ENCODE data around the gene COL6A3. TPM values are rescaled to one million over a fixed set of nuclear protein-coding genes. Genes with fewer than 3 reads are reported as not detected.

COL6A3 gene
- total RNA-seq, 6 experiments from 2014 or later: 409 to 759 (median 458) TPM

- Mint-ChIP-seq H3K9me3 (no peaks in the 10 kb centered on the region), H3K36me3 (ENCODE audit: low read depth) (peaks cover 80% of the 10 kb centered on the region), H3K27me3 (ENCODE audit: insufficient read depth) (peaks cover 31% of the 10 kb centered on the region), H3K27ac (peak overlapping the region; percentile 47; the same call in 1 of the 2 replicates), H3K4me3 (no peak overlapping the region), H3K4me1 (ENCODE audit: low read depth) (peaks cover 13% of the 10 kb centered on the region)
- no peak for DNase-seq
- TF ChIP-seq CTCF (IDR thresholded peaks at IDR 0.05): no peak
Measured at GRCh38 chr2:237371856-237372255, 42.1 kb downstream of the COL6A3 start.

- TF ChIP-seq CTCF (IDR thresholded peaks at IDR 0.05): no peak
- Mint-ChIP-seq H3K4me1 (ENCODE audit: low read depth) (peaks cover 35% of the 10 kb centered on the region), H3K4me3 (no peak overlapping the region), H3K27ac (0 out of 2 replicates have a peak overlapping the region, but pooled peaks have one; percentile 29), H3K9me3 (no peaks in the 10 kb centered on the region), H3K36me3 (ENCODE audit: low read depth) (peaks cover 83% of the 10 kb centered on the region), H3K27me3 (ENCODE audit: insufficient read depth) (peaks cover 17% of the 10 kb centered on the region)
- DNase-seq: no peak
Measured at GRCh38 chr2:237365671-237366070, 48.3 kb downstream of the COL6A3 start.

GRCh38 chr2:237364655-237365054 is 49.3 kb downstream of the COL6A3 start:
- TF ChIP-seq CTCF (IDR thresholded peaks at IDR 0.05): no peak
- DNase-seq: no peak
- Mint-ChIP-seq H3K9me3 (no peaks in the 10 kb centered on the region), H3K27ac (no peak overlapping the region), H3K4me1 (ENCODE audit: low read depth) (peaks cover 35% of the 10 kb centered on the region), H3K4me3 (no peak overlapping the region), H3K36me3 (ENCODE audit: low read depth) (peaks cover 85% of the 10 kb centered on the region), H3K27me3 (ENCODE audit: insufficient read depth) (peaks cover 14% of the 10 kb centered on the region)

GRCh38 chr2:237361194-237362004 is 52.6 kb downstream of the COL6A3 start:
- Mint-ChIP-seq H3K27me3 (ENCODE audit: insufficient read depth) (peaks cover 9% of the 10 kb centered on the region), H3K27ac (peak overlapping the region; percentile 59; the same call in 1 of the 2 replicates), H3K36me3 (ENCODE audit: low read depth) (peaks cover 80% of the 10 kb centered on the region), H3K9me3 (no peaks in the 10 kb centered on the region), H3K4me3 (no peak overlapping the region), H3K4me1 (ENCODE audit: low read depth) (peaks cover 32% of the 10 kb centered on the region)
- no peak for TF ChIP-seq CTCF (IDR thresholded peaks at IDR 0.05)
- no peak for DNase-seq

DNA sequence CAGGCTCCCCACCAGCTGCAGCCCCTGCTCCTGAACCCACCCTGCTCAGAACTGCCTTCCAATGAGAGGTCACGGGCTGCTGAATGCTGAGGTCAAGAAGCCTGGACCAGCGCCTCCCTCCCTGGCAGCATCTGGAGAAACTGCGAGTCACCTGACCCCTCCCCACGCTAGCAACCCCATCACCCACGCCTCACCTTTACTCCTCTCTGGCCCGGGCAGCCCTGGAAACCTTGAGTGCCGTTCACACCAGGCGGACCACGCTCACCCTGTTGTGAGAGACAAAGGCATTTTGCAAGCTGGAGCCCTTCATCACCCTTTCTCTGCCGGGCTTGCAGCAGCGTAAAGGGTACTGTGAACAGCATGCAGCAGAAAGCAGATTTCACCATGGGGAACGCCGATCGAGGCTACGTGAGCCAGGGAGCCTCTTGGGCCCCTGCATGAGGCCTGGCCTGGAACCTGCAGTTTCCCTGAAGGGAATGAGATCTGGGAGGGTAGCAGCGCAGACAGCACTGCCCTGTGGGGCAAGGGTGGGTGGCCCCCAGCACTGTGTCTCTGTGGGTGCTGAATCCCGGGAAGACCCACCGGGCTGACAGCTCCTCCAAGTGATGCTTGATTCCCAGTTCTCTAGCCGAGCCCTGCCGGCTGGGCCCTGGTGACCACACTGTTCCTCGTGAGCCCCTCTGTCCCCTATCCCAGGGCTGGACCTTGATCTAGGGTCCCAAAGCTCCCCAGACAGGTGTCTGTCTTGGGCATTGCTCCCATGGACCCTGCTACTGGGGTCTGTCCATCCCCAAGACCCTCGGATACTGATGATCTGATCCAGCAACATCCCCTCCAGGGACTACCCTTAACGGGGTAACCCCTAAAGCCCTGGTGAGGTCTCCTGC is 53.8 kb downstream of the COL6A3 start:
- Mint-ChIP-seq H3K27me3 (ENCODE audit: insufficient read depth) (peaks cover 13% of the 10 kb centered on the region), H3K27ac (peak overlapping the region; percentile 31), H3K9me3 (no peaks in the 10 kb centered on the region), H3K4me3 (no peak overlapping the region), H3K36me3 (ENCODE audit: low read depth) (peaks cover 82% of the 10 kb centered on the region), H3K4me1 (ENCODE audit: low read depth) (peaks cover 39% of the 10 kb centered on the region)
- TF ChIP-seq CTCF (IDR thresholded peaks at IDR 0.05): no peak
- no peak for DNase-seq

All from HFFc6 (cell line).